ENCODE measurements around the gene PGM1. TPM values are rescaled to one million over a fixed set of nuclear protein-coding genes. Genes with fewer than 3 reads are reported as not detected.
A peak's percentile ranks its signal among the peaks of the same experiment; 100 is the strongest.

PGM1 gene
- total RNA-seq, 1 experiment from 2014 or later = 124 TPM

DNA sequence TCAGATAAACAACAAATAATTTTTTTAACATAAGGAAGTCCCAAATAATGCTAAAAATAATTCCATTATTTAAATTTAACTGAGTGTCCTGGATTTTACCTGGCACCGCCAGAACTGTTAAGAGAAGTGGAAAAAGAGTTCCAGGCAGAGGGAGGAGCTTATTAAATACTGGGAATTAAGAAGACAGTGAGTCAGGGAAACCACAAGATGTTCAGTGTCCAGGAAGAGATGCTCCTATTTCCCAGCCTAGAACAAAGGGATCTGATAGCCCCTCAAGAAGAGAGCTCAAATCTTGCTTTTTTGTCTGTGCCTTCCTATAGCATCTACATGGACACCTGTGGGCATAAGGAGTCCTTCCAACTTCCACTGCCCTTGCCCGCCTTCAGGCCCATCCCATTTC, 85.9 kb downstream of the PGM1 start:
- DNase-seq (peak; percentile 21), ATAC-seq (no peak)
- no peaks in the 10 kb centered on the region for H3K9me2 ChIP-seq (replicated peaks; ENCODE audit: low read length)
- no peaks in the 10 kb centered on the region for H3K36me3 ChIP-seq (ENCODE audit: low read depth, low read length)
- intact Hi-C loops (cut with micrococcal nuclease) = loop anchor here (10.0 kb wide), 1 partner anchor 236 kb away; no protein-coding TSS in a partner anchor
- H3K27me3 ChIP-seq (ENCODE audit: low read length) = no peaks in the 10 kb centered on the region
- no peaks in the 10 kb centered on the region for H3K79me2 ChIP-seq (ENCODE audit: low read length)
- H3K9ac ChIP-seq (ENCODE audit: low read length) = no peak overlapping the region
- ChIA-PET POLR2A (ENCODE audit: unreplicated experiment) (no interaction called here), CTCF (interaction anchor here (0.6 kb wide), 1 partner anchor 9 kb away, joined by 3 read pairs; no protein-coding TSS in a partner anchor)
- TF ChIP-seq, protein P1, sequence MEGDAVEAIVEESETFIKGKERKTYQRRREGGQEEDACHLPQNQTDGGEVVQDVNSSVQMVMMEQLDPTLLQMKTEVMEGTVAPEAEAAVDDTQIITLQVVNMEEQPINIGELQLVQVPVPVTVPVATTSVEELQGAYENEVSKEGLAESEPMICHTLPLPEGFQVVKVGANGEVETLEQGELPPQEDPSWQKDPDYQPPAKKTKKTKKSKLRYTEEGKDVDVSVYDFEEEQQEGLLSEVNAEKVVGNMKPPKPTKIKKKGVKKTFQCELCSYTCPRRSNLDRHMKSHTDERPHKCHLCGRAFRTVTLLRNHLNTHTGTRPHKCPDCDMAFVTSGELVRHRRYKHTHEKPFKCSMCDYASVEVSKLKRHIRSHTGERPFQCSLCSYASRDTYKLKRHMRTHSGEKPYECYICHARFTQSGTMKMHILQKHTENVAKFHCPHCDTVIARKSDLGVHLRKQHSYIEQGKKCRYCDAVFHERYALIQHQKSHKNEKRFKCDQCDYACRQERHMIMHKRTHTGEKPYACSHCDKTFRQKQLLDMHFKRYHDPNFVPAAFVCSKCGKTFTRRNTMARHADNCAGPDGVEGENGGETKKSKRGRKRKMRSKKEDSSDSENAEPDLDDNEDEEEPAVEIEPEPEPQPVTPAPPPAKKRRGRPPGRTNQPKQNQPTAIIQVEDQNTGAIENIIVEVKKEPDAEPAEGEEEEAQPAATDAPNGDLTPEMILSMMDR (conservative IDR thresholded peaks at IDR 0.05; ENCODE audit: low read depth, low read length) = no peak
- no peak for TF ChIP-seq EZH2 (IDR thresholded peaks at IDR 0.05; ENCODE audit: low read length, unreplicated experiment)
- TF ChIP-seq EZH2phosphoT487 (IDR thresholded peaks at IDR 0.05; ENCODE audit: borderline replicate concordance, low read length) = no peak
- peaks cover 9% of the 10 kb centered on the region for H3K4me1 ChIP-seq (ENCODE audit: insufficient read depth, low read length)
- H2AFZ ChIP-seq (ENCODE audit: low read length) = no peak overlapping the region
- no TSS peak for BruUV-seq (replicated peaks)
- no peaks in the 10 kb centered on the region for H3F3A ChIP-seq (ENCODE audit: low read length, unreplicated experiment)
- H3K4me2 ChIP-seq (ENCODE audit: low read length) = no peak overlapping the region
- H3K9me3 ChIP-seq (ENCODE audit: low read length) = no peaks in the 10 kb centered on the region
- no peak overlapping the region for H3K27ac ChIP-seq (ENCODE audit: low read length)
- H4K20me1 ChIP-seq (ENCODE audit: low read length) = no peaks in the 10 kb centered on the region
- no peak overlapping the region for H3K4me3 ChIP-seq (ENCODE audit: low read length)

DNA sequence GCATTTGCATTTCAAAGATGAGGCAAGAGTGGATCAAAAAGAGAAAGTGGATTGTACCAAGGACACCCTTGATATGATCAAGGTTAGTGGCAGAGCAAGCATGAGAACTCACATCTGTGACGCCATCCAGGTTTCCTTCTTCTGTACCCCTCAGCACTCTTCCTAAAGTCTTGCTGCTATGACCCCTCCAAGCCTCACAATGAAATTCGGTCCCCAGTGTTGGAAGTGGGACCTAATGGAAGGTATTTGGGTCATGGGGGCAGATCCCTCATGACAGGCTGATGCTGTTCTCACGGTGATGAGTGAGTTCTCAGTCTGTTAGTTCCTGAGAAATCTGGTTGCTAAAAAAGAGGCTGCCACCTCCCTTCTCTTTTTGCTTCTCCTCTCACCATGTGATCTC, 86.4 kb downstream of the PGM1 start:
- DNase-seq = no peak
- H3K4me2 ChIP-seq (ENCODE audit: low read length) = no peak overlapping the region
- POLR2A ChIA-PET (ENCODE audit: unreplicated experiment) = no interaction called here
- BruUV-seq (replicated peaks) = no TSS peak
- H3F3A ChIP-seq (ENCODE audit: low read length, unreplicated experiment) = no peaks in the 10 kb centered on the region
- ATAC-seq = no peak
- no peaks in the 10 kb centered on the region for H3K9me3 ChIP-seq (ENCODE audit: low read length)
- peaks cover 6% of the 10 kb centered on the region for H3K4me1 ChIP-seq (ENCODE audit: insufficient read depth, low read length)
- intact Hi-C loops (cut with micrococcal nuclease) = loop anchor here (10.0 kb wide), 1 partner anchor 235 kb away; no protein-coding TSS in a partner anchor
- H3K36me3 ChIP-seq (ENCODE audit: low read depth, low read length) = no peaks in the 10 kb centered on the region
- no peak overlapping the region for H3K27ac ChIP-seq (ENCODE audit: low read length)
- no peak overlapping the region for H3K9ac ChIP-seq (ENCODE audit: low read length)
- TF ChIP-seq EZH2 (IDR thresholded peaks at IDR 0.05; ENCODE audit: low read length, unreplicated experiment) = no peak
- no peak overlapping the region for H3K4me3 ChIP-seq (ENCODE audit: low read length)
- no peaks in the 10 kb centered on the region for H4K20me1 ChIP-seq (ENCODE audit: low read length)
- no peaks in the 10 kb centered on the region for H3K27me3 ChIP-seq (ENCODE audit: low read length)
- H2AFZ ChIP-seq (ENCODE audit: low read length) = no peak overlapping the region
- CTCF ChIA-PET = no interaction called here
- no peaks in the 10 kb centered on the region for H3K9me2 ChIP-seq (replicated peaks; ENCODE audit: low read length)
- no peaks in the 10 kb centered on the region for H3K79me2 ChIP-seq (ENCODE audit: low read length)

DNA sequence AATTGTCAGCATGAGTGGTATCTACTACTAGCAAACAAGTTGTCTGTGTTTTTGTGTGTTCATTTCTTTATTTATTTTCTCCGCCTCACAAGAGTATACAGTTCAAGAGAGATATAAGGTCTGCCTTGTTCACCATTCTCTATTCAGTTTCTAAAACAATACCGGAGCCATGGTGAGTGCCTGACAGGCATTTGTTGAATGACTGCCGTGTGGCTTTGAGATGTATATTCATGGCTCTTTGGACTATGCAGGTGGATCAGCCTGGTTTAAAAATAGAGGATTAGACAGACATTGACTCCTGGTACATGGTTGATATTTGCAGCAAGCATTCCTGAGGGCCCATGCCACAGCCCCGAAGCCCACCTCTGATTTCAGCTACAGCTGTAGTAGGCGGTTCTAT, 89.7 kb downstream of the PGM1 start:
- Histone ChIP-seq H3K4me2 (ENCODE audit: low read length) (no peak overlapping the region), H2AFZ (ENCODE audit: low read length) (no peak overlapping the region), H3K36me3 (ENCODE audit: low read depth, low read length) (no peaks in the 10 kb centered on the region), H3K27me3 (ENCODE audit: low read length) (no peaks in the 10 kb centered on the region), H3K4me3 (ENCODE audit: low read length) (no peak overlapping the region), H3K79me2 (ENCODE audit: low read length) (no peaks in the 10 kb centered on the region), H3K9me2 (replicated peaks; ENCODE audit: low read length) (no peaks in the 10 kb centered on the region), H3K9ac (ENCODE audit: low read length) (no peak overlapping the region), H3K9me3 (ENCODE audit: low read length) (no peaks in the 10 kb centered on the region), H3F3A (ENCODE audit: low read length, unreplicated experiment) (no peaks in the 10 kb centered on the region), H3K4me1 (ENCODE audit: insufficient read depth, low read length) (no peaks in the 10 kb centered on the region), H4K20me1 (ENCODE audit: low read length) (no peaks in the 10 kb centered on the region), H3K27ac (ENCODE audit: low read length) (no peak overlapping the region)
- ATAC-seq (no peak), DNase-seq (no peak)
- CTCF ChIA-PET = interaction anchor here (0.6 kb wide), 1 partner anchor 9 kb away, joined by 3 read pairs; no protein-coding TSS in a partner anchor
- BruUV-seq (replicated peaks) = no TSS peak
- POLR2A ChIA-PET (ENCODE audit: unreplicated experiment) = no interaction called here
- TF ChIP-seq EZH2 (IDR thresholded peaks at IDR 0.05; ENCODE audit: low read length, unreplicated experiment) (no peak), EZH2phosphoT487 (IDR thresholded peaks at IDR 0.05; ENCODE audit: borderline replicate concordance, low read length) (no peak)
- TF ChIP-seq, protein P1 (conservative IDR thresholded peaks at IDR 0.05; ENCODE audit: low read depth, low read length) = no peak
- intact Hi-C loops (cut with micrococcal nuclease) = no loop called here

Data from PC-3 (cell line).